ENCODE data around the gene KRTAP10-9. TPM values are rescaled to one million over a fixed set of nuclear protein-coding genes. Genes with fewer than 3 reads are reported as not detected.

Gene KRTAP10-9
- total and polyA plus RNA-seq, 2 of the 8 experiments (the other 6 are each of a cell fraction or from before 2014, with no cell fraction given): not detected

GRCh38 chr21:44578371-44579055 is 48.4 kb upstream of the KRTAP10-9 start (continued):
- TF ChIP-seq, protein P1, sequence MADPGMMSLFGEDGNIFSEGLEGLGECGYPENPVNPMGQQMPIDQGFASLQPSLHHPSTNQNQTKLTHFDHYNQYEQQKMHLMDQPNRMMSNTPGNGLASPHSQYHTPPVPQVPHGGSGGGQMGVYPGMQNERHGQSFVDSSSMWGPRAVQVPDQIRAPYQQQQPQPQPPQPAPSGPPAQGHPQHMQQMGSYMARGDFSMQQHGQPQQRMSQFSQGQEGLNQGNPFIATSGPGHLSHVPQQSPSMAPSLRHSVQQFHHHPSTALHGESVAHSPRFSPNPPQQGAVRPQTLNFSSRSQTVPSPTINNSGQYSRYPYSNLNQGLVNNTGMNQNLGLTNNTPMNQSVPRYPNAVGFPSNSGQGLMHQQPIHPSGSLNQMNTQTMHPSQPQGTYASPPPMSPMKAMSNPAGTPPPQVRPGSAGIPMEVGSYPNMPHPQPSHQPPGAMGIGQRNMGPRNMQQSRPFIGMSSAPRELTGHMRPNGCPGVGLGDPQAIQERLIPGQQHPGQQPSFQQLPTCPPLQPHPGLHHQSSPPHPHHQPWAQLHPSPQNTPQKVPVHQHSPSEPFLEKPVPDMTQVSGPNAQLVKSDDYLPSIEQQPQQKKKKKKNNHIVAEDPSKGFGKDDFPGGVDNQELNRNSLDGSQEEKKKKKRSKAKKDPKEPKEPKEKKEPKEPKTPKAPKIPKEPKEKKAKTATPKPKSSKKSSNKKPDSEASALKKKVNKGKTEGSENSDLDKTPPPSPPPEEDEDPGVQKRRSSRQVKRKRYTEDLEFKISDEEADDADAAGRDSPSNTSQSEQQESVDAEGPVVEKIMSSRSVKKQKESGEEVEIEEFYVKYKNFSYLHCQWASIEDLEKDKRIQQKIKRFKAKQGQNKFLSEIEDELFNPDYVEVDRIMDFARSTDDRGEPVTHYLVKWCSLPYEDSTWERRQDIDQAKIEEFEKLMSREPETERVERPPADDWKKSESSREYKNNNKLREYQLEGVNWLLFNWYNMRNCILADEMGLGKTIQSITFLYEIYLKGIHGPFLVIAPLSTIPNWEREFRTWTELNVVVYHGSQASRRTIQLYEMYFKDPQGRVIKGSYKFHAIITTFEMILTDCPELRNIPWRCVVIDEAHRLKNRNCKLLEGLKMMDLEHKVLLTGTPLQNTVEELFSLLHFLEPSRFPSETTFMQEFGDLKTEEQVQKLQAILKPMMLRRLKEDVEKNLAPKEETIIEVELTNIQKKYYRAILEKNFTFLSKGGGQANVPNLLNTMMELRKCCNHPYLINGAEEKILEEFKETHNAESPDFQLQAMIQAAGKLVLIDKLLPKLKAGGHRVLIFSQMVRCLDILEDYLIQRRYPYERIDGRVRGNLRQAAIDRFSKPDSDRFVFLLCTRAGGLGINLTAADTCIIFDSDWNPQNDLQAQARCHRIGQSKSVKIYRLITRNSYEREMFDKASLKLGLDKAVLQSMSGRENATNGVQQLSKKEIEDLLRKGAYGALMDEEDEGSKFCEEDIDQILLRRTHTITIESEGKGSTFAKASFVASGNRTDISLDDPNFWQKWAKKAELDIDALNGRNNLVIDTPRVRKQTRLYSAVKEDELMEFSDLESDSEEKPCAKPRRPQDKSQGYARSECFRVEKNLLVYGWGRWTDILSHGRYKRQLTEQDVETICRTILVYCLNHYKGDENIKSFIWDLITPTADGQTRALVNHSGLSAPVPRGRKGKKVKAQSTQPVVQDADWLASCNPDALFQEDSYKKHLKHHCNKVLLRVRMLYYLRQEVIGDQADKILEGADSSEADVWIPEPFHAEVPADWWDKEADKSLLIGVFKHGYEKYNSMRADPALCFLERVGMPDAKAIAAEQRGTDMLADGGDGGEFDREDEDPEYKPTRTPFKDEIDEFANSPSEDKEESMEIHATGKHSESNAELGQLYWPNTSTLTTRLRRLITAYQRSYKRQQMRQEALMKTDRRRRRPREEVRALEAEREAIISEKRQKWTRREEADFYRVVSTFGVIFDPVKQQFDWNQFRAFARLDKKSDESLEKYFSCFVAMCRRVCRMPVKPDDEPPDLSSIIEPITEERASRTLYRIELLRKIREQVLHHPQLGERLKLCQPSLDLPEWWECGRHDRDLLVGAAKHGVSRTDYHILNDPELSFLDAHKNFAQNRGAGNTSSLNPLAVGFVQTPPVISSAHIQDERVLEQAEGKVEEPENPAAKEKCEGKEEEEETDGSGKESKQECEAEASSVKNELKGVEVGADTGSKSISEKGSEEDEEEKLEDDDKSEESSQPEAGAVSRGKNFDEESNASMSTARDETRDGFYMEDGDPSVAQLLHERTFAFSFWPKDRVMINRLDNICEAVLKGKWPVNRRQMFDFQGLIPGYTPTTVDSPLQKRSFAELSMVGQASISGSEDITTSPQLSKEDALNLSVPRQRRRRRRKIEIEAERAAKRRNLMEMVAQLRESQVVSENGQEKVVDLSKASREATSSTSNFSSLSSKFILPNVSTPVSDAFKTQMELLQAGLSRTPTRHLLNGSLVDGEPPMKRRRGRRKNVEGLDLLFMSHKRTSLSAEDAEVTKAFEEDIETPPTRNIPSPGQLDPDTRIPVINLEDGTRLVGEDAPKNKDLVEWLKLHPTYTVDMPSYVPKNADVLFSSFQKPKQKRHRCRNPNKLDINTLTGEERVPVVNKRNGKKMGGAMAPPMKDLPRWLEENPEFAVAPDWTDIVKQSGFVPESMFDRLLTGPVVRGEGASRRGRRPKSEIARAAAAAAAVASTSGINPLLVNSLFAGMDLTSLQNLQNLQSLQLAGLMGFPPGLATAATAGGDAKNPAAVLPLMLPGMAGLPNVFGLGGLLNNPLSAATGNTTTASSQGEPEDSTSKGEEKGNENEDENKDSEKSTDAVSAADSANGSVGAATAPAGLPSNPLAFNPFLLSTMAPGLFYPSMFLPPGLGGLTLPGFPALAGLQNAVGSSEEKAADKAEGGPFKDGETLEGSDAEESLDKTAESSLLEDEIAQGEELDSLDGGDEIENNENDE (IDR thresholded peaks at IDR 0.05; ENCODE audit: insufficient replicate concordance, low read length): no peak
- no peak for TF ChIP-seq SIRT6 (IDR thresholded peaks at IDR 0.05; ENCODE audit: low read length)
- TF ChIP-seq JUND (IDR thresholded peaks at IDR 0.05; ENCODE audit: low read length): no peak
- TF ChIP-seq CREB1 (IDR thresholded peaks at IDR 0.05): no peak
- no peak for TF ChIP-seq KDM1A (IDR thresholded peaks at IDR 0.05; ENCODE audit: borderline replicate concordance, low read length)
- TF ChIP-seq SP2 (IDR thresholded peaks at IDR 0.05; ENCODE audit: low read length): no peak
- no peak for TF ChIP-seq CTBP2 (IDR thresholded peaks at IDR 0.05; ENCODE audit: borderline replicate concordance, insufficient read depth, insufficient read length, low read length)
- no peak for TF ChIP-seq JUN (IDR thresholded peaks at IDR 0.05; ENCODE audit: low read depth, low read length)
- TF ChIP-seq EGR1 (IDR thresholded peaks at IDR 0.05; ENCODE audit: borderline replicate concordance, low read depth, low read length): no peak
- TF ChIP-seq PHF8 (conservative IDR thresholded peaks at IDR 0.05; ENCODE audit: low read depth, low read length): no peak
- no peak for TF ChIP-seq RBBP5 (IDR thresholded peaks at IDR 0.05; ENCODE audit: borderline replicate concordance, low read depth, low read length)
- TF ChIP-seq ZNF274 (IDR thresholded peaks at IDR 0.05; ENCODE audit: borderline replicate concordance, extremely low read depth, low read length): no peak

All from H1 (cell line).